ENCODE measurements around the gene UQCC3.
"Not testable (repeated sequence)": the region's sequence is repeated elsewhere in the genome, so short reads cannot be mapped to it uniquely, and the experiment has no call there.

UQCC3 gene

DNA sequence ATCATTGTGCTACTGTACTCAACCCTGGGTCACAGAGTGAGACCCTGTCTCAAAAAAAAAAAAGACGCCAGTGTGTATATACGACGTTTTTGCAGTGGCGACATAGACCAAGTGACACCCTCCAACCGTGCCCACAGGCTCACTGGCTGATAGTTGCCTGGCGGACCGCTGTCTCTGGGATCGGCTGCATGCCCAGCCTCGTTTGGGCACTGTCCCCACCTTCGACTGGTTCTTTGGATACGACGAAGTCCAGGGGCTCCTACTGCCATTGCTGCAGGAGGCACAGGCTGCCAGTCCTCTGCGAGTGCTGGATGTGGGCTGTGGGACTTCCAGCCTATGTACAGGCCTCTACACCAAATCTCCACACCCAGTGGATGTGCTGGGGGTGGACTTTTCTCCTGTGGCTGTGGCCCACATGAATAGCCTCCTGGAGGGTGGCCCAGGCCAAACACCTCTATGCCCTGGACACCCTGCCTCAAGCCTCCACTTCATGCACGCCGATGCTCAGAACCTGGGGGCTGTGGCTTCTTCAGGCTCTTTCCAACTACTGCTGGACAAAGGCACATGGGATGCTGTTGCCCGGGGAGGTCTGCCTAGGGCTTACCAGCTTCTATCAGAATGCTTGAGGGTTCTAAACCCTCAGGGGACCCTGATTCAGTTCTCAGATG lies 5.1 kb upstream of the UQCC3 start:
- DNase-seq = no peak

- DNase-seq = no peak
These were observed 4.0 kb upstream of the UQCC3 start for GRCh38 chr11:62667460-62667859.

- DNase-seq = no peak
These were observed 1.9 kb upstream of the UQCC3 start for GRCh38 chr11:62669420-62670161.

DNA sequence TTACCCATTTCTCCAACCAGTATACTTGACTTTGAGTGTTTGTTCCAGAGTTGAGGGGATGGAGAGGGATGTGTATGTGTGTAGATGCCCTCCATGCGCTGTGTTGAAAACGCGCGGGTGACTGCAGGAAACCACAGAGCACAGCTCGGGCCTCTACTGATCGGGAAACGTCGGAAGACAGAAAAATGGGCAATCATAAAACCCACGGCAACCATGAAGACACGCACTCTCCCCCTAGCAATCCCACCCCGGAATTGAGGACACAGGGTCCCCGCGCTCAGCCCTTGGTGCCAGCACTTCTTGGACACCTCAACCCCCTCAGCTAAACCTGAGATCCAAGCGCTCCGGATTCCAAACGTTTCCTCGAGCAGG lies 251 bp upstream of the UQCC3 start:
- peak; percentile 30 for DNase-seq

- DNase-seq = no peak
These were observed 1.7 kb downstream of the UQCC3 start for GRCh38 chr11:62673196-62673525.

- not testable (repeated sequence) for DNase-seq
These were observed 3.9 kb downstream of the UQCC3 start for GRCh38 chr11:62675415-62675814.

GRCh38 chr11:62676698-62677097 lies 5.2 kb downstream of the UQCC3 start:
- no peak for DNase-seq

- DNase-seq = no peak
These were observed 5.7 kb downstream of the UQCC3 start for GRCh38 chr11:62677156-62677555.

DNA sequence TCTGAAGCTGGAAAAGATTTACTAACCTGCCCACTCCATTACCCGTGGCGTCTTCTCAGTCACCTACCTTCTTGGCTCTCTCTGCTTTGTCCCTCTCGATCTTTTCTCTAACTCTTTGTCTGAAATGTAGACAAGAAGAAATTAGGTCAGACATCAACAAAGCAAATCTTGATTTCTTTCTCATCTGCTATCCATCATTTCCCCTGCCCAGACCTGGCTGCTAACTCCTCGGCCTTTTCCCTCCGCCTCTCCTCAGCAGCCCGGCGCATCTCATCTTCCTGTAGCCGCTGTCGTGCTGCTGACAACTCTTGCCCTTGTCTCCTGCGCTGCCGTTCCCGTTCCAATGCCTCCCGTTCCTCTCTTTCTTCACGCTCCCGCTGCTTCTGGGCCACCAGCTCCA lies 6.2 kb downstream of the UQCC3 start:
- DNase-seq = no peak

DNA sequence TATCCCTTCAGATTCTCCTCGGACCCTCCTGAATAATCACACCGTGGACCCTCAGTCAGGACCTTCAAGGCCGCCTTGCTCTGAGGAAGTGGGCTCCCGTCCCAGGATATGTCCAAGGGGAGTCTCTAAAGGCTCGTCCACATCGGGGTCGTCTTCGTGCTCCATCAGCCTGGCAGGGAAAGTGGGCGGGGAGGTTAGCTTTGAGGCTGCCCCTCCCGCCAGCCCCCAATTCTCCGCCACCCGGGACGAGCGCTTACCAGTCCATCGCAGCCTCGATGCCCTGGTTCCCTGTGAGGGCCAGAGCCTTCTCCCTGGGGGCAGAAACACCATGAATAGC lies 6.9 kb downstream of the UQCC3 start:
- DNase-seq = no peak

DNA sequence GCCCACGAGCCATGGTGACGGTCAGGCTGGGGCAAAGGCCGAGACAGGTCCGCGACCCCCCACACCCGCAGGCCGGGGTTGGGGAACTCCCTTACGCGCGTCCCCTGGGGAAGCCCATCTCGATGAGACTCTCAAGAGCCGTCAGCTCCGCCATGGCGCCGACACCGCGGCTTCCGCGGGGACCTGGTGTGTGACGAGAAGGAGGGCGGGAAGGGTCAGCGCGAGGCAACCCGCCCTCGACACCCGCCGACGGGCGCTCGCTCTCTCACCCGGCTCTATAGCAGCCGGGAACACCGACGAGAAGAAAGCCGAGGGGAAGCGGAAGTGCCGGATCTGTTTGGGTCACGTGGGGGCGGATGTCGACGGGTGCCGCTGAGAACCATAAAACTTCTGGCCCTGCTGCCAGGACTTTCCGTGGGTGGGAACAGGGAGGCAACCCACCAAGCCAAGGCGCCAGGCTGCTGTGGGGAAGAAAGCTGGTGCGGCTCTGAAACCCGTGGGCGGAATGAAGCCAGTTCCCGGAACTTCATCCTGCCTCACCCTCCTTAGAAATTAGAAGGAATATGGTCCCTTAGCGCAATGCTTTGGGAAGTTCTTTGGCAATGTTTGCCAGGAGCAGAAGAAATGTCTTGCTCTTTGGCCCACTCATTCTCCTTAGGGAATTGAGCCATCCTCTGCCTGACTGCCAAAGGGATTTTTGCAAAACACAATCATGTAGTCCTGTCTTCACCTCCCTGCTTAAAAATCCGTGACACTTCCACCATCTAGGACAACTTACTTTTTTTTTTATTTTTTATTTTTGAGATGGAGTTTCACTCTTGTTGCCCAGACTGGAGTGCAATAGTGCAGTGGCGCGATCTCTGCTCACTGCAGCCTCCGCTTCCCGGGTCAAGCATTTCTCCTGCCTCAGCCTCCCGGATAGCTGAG lies 7.6 kb downstream of the UQCC3 start, which contains the start of gene UBXN1:
TSS of gene UBXN1 (minus strand) at position 304 of the 927 bp plus-strand sequence. CDS start at position 154, 150 bp downstream.
- DNase-seq = peak; percentile 89

- DNase-seq = peak; percentile 81
These were observed 9.4 kb downstream of the UQCC3 start for GRCh38 chr11:62680825-62681240.

DNA sequence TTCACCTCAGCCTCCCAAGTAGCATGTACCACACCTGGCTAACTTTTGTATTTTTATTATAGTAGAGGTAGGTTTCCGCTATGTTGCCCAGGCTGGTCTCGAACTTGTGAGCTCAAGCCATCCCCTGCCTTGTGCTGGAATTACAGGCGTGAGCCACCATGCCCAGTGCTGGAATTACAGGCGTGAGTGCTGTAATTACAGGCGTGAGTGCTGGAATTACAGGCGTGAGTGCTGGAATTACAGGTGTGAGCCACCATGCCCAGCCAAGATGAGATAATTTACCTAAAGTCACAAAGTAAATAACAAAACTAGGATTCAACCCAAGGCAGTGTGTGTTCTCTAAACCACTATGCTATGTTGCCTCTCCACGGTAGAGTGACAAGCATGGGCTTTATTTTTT lies 11.0 kb downstream of the UQCC3 start:
- no peak for DNase-seq

DNA sequence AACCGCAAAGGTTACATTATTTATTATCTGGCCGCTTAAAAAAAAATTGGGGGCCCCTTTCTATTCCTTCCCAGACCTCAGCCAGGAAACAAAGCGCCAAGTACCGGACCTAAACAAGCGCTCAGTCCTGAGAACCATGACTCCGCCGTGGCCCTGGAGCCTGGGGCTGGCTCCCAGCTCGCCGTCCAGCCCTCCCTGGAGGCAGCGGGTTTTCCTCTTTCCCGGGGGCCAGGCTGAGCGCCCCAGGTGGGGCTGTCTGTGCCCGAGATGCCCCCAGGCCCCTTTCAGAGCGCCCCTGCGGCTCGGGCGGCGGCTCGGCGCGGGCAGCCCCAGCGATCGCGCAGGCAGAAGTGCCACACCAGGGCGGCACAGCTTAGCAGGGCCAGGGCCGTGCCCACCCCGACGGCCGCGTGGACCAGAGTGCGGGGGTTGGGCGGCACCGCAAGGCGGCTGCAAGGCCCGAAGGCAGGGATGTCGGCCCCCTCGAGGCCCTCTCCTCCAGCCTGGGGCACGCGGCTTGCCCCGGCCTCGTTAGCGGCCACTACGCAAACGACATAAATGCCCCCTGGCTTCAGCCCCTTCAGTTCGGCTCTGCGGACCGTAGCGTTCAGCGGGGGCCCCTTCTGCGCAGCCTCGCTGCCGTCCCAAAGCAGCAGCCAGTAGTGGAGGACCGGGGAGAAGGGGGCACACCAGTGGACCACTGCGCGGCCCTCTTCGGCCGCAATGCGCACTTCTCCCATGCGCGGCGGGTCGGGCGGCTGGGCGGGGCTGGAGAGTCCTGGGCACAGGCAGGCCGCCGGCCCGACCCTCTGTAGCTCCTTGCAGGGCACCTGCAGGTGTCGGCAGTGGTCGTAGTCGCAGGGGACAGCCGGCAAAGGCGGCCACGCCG lies 16.3 kb downstream of the UQCC3 start:
- DNase-seq = no peak

DNA sequence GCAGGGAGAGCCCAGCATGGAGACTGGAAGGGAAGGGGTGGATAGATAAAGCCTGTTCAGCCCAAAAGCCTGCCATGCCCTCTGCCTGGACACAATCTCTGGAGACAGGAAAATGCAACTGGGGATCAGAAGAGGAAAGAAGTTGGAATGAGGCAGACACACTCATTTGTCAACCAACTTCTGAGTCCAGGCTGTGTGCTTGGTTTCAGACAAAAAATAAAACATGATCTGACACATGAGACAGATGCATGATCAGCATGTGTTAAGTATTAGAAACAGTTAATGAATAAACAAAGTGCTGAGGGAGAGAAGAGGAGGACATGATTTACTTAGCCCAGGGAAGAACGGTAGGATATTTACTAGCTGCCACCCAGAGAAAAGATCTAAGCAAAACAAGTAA lies 17.0 kb downstream of the UQCC3 start:
- no peak for DNase-seq

DNA sequence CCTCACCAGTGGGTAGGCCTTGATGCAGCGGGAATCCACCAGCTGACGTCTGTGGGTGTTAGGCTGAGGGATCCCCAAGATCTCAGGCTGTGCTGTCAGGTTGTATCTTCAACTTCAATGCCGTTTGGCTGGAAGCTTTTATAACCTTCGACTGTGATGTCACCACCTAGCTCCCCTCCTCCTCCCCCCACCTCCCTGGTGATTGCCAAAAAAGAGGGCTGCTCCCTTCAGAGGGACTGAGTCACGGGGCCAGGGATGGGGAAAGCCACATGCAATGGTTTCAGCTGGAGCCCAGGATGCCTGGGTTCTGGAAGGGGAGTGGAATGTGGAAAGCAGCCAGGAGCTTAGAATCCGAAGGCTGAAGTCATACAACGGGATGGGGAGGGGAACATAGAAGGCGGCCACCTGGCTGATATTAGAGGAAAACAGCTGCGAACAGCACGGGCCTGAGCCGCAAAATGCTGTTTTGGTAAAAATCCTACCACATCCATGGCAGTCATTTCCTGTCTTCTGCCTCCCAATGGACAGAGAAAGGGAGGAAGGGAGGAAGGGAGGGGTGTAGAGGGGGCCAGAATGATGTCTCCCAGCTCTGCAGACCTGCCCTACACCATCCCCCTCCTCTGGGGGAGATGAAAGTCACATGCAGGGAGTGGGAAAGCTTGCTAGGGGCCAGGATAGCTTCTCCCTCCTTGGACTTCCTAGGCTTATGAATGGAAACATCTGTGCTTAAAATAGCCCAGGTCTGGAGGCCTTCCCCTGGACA lies 18.1 kb downstream of the UQCC3 start, which contains the start of gene LRRN4CL:
TSS of gene LRRN4CL (minus strand) at position 110 of the 763 bp plus-strand sequence. CDS start 1,022 bp downstream, outside the sequence.
- peak; percentile 94 for DNase-seq

DNA sequence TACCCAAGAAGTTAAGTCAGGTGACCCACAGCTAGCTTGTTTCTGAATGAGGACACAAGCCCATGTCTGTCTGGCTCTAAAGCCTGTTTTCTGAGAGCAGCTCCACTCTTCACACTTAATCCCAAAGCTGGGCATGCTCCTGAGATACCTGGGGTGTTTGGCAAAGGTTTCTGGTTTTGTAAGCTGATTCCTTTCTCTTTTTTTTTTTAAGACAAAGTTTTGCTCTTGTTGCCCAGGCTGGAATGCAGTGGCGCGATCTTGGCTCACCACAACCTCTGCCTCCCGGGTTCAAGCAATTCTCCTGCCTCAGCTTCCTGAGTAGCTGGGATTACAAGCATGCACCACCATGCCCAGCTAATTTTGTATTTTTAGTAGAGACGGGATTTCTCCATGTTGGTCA lies 22.2 kb downstream of the UQCC3 start:
- not testable (repeated sequence) for DNase-seq

- DNase-seq = peak; percentile 74
These were observed 23.1 kb downstream of the UQCC3 start for GRCh38 chr11:62694455-62695167.

DNA sequence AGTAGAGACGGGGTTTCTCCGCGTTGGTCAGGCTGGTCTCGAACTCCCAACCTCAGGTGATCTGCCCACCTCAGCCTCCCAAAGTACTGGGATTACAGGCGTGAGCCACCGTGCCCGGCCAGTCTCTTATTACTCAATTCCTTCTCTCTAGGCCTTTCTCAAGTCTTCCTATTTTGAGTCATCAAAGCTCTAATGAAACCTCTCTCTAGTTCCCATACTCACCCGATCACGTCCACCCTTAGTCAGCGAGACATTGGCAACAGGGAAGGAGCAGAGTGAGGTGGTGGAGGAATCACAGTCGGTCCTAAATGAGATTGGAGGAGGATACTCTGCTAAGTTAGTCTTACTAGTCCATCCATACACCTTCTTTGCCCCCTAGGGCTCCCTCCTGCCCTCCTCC lies 30.8 kb downstream of the UQCC3 start:
- DNase-seq = no peak

- not testable (repeated sequence) for DNase-seq
These were observed 32.4 kb downstream of the UQCC3 start for GRCh38 chr11:62703921-62704320.

- no peak for DNase-seq
These were observed 33.9 kb downstream of the UQCC3 start for GRCh38 chr11:62705413-62705812.

Measured in fibroblast of skin of right biceps (primary cell).